M059J (cell line): ENCODE measurements around the gene AP1S3. TPM values are rescaled to one million over a fixed set of nuclear protein-coding genes. Genes with fewer than 3 reads are reported as not detected.
"Not testable (repeated sequence)": the region's sequence is repeated elsewhere in the genome, so short reads cannot be mapped to it uniquely, and the experiment has no call there.

Source experiments
- DNase-seq: peaks from one replicate; pipeline ENCODE4 v3.0.0-alpha.2; 2012; ENCODE audit warnings: low read depth
- total RNA-seq: library from RNA; depleted of rRNA; stranded (reverse); fragments of >200 nt; shearing (Covaris generic); gene quantifications from 2 replicates; pipeline ENCODE4 v1.2.3, GENCODE V29; 2014

Gene AP1S3
- total RNA-seq, 1 experiment from 2014 or later, result 5.4 TPM

DNA sequence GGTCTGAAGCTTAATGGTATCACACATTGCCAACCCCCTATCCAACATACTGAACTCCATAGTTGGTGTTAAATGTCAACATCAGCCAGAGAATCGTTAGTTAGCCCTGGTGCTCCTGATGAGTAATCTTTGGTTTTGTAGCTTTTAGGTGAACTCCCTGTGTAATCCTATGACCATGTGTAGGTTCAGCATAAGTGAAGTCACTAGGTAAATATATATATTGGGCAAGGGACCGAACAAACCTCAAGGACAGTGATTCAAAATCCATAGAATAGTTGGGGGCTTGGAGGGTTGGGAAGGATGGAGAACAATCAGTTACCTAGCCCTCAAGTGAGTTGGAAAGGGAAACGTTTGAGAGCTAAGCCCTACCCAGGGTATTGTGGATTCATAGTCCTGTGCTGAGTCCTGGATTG, 16.0 kb upstream of the AP1S3 start:
- DNase-seq, result no peak

DNA sequence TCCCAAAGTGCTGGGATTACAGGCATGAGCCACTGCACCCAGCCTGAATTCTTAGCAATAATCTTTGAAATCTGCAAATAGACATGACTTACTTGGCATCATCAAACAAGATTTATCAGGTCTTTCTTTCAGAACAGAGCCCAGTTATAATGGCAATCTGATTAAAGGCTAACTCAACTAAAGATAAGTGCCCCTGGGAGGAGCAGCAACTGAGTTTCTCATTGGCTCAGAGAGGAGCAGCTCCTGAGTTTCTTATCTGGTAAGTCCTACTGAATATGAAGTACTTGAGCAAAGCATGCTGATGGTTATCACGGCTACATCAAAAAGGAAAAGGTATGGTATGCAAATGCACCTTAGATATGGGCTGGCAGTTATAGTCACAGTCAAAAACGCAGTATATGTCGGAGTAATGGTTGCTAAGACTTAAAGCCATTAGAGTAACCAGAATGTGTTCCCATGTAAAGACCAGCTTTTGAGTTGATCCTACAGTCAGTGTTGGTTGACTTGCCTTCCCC, 15.0 kb upstream of the AP1S3 start:
- DNase-seq, result no peak

GRCh38 chr2:223847410-223847809, 10.0 kb upstream of the AP1S3 start:
- DNase-seq, result no peak

- DNase-seq, result peak; percentile 54
Measured at GRCh38 chr2:223846515-223846914, 9.1 kb upstream of the AP1S3 start.

- DNase-seq, result no peak
Measured at GRCh38 chr2:223841436-223842190, 4.2 kb upstream of the AP1S3 start.

DNA sequence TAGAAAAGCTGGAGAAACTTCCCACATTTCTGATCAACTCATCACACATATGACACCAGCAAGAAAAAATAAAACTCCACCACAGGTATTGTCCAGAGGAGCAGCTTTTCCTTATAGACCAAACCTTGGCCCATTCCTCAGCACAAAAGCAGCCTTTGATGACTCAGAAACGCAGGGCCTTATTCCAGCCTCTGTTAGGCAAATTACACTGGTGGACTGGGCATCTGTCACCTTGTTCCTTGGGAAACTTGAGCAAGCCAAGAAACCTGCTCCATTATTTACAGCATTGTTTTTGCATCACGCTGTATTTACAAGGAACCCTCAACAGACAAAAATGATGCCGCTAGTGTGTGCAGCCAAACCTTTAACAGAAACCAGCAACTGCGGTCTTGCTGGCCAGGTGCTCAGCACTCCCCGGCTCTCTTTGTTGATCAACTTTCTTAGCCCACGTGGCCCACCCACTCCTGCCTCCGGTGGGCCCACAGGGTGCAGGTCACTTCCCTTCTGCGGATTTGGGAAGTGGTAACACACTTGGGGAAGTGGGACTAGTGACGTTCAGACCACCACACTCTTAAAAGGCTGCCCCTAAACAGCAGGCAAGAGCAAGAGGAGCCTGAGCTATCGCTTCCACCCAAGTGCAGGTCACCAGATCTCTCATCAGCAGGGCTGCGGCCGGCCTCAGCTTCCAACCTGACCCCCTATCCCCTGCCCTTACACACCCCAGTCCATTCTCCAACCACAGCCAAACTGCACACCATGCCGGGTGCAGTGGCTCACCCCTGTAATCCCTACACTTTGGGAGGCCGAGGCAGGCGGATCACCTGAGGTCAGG, 1.5 kb downstream of the AP1S3 start:
- peak; percentile 38 for DNase-seq

GRCh38 chr2:223834431-223834830, 3.0 kb downstream of the AP1S3 start:
- DNase-seq, result no peak

- DNase-seq, result no peak
Measured at GRCh38 chr2:223832241-223832903, 5.0 kb downstream of the AP1S3 start.

DNA sequence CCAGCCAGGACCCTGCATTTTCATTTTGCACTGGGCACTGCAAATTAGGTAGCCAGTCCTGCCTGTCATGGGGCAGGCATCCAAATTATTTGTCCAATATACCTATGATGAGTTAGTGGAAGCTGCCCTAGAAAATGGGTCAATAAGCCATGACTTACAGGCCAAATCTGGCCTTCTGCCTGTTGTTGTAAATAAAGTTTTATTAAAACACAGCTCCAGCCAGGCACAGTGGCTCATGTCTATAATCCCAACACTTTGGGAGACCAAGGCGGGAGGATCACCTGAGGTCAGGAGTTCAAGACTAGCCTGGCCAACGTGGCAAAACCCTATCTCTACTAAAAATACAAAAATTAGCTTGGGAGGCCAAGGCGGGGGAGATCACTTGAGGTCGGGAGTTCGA, 8.3 kb downstream of the AP1S3 start:
- DNase-seq, result no peak

- DNase-seq, result no peak
Measured at GRCh38 chr2:223828314-223828713, 9.1 kb downstream of the AP1S3 start.

DNA sequence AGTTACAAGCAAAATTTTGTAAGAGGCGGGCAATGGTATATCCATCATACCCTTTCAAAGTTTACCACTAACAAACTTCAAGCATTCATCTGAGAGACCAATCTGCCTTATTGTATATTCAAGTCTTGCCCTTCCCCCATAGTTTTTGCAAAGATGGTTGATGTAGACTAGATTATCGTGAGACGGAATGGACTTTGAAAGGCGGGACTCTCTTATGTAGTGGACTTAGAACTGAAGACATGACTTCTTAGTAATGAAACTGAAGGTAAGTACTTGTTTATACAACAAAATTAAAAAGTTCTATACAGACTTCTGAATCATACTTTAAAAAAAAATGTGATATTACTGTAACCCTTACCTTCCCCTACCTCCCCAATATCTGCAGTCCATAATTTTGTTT, 10.4 kb downstream of the AP1S3 start:
- DNase-seq, result no peak

DNA sequence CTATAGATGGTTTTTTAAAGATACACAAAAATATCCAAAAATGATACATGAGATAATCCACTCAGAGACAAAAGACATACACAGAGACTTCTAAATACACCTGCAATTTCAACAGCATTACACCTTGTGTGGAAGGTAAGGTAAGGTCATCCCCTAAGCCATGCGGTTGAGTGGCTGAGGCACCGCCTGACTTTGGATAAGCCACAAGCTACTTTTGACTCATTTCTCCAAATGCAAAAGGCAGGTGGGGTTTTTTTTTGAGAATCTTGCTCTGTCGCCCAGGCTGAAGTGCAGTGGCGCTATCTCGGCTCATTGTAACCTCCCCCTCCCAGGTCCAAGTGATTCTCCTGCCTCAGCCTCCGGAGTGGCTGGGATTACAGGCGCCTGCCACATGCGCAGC, 13.1 kb downstream of the AP1S3 start:
- no peak for DNase-seq

- DNase-seq, result no peak
Measured at GRCh38 chr2:223822818-223823217, 14.6 kb downstream of the AP1S3 start.

GRCh38 chr2:223820549-223820948, 16.8 kb downstream of the AP1S3 start:
- no peak for DNase-seq

- no peak for DNase-seq
Measured at GRCh38 chr2:223819891-223820290, 17.5 kb downstream of the AP1S3 start.

GRCh38 chr2:223815884-223816570, 21.4 kb downstream of the AP1S3 start:
- no peak for DNase-seq

- DNase-seq, result peak; percentile 98
Measured at GRCh38 chr2:223815186-223815883, 22.0 kb downstream of the AP1S3 start.

DNA sequence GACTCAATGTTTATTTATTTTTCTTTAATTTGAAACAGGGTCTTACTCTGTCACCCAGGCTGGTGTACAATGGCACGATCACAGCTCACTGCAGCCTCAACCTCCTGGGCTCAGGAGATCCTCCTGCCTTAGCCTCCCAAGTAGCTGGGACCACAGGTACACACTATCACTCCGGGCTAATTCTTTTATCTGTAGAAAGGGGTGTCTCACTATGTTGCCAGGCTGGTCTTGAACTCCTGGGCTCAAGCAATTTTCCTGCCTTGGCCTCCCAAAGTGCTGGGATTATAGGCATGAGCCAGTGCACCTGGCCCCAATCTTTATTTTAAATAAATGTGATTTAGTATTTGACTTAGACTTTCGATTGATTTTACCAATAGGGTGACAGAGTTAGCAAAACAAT, 22.6 kb downstream of the AP1S3 start:
- not testable (repeated sequence) for DNase-seq

- no peak for DNase-seq
Measured at GRCh38 chr2:223813329-223813728, 24.1 kb downstream of the AP1S3 start.

DNA sequence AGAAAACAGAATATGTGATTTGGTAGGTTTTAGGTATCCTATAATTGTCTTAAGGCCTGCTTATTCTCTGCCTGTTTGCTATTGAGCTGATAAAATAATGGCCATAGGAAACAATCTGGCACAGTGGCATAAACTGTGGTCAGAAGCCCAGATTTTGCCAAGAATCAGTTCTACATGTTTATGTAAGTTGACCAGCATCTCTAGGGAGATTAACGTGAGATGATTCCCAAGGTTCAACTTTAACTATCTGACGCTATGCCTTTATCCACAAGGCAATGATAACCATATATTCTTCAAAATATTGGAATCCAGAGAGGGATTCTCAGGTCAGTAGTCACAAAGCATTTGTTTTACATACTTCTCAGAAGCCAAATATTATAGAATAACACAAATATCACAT, 25.6 kb downstream of the AP1S3 start:
- DNase-seq, result peak; percentile 44

DNA sequence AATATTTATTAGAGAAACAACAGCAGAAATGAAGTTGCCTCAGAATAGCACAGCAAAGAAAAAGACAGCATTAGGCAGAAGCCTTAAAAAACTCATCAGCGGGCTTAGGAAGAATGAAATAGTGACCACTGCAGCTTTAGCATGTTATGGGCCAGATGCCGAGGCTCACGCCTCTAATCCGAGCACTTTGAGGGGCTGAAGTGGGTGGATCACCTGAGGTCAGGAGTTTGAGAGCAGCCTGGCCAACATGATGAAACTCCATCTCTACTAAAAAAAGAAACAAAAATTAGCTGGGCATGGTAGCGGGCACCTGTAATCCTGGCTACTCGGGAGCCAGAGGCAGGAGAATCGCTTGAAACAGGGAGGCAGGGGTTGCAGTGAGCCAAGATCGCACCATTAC, 32.4 kb downstream of the AP1S3 start:
- DNase-seq, result no peak
